Skeletal muscle cell (primary cell): ENCODE data around the gene TBC1D3I.
"Not testable (repeated sequence)": the region's sequence is repeated elsewhere in the genome, so short reads cannot be mapped to it uniquely, and the experiment has no call there.

Experiments used
- DNase-seq: peaks from one replicate; pipeline ENCODE4 v3.0.0-alpha.2; 2010; ENCODE audit warnings: low read depth
- H3K4me3 ChIP-seq: 2 replicates; pipeline ENCODE4 v1.5.1; 2011; ENCODE audit warnings: low read depth, mild to moderate bottlenecking, control low read depth, low read length, moderate library complexity

The TBC1D3I gene

DNA sequence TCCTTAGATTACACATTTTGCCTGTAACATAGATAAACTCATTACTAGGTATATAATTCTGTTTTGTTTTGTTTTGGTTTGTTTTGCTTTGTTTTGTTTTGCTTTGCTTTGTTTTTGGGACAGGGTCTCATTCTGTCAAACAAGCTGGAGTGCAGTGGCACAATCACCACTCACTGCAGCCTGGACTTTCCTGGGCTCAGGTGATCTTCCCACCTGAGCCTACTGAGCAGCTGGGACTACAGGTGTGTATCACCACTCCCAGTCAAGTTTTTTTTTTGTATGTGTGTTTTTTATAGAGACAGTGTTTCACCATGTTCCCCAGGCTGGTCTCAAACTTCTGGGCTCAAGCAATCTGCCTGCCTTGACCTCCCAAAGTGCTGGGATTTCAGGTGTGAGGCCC is 54.8 kb downstream of the TBC1D3I start:
- H3K4me3 ChIP-seq = no peak overlapping the region
- DNase-seq = no peak

GRCh38 chr17:36207383-36207782 is 57.0 kb downstream of the TBC1D3I start:
- not testable (repeated sequence) for DNase-seq, H3K4me3 ChIP-seq

DNA sequence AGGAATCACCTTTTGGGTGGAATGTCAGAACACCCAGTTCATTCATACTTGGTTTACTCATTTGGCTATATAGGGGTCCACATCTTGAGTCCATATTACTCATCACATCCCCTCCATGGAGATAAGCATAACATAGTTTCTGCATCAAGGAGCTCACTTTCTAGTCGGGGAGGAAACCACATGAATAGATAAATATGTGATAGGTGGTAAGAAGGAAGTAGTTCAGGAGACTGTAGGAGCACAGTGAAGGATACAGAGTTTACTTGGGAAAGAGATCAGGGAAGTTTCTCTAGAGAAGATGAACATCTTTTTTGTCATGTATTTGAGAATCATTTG is 57.9 kb downstream of the TBC1D3I start:
- H3K4me3 ChIP-seq, DNase-seq: not testable (repeated sequence)

DNA sequence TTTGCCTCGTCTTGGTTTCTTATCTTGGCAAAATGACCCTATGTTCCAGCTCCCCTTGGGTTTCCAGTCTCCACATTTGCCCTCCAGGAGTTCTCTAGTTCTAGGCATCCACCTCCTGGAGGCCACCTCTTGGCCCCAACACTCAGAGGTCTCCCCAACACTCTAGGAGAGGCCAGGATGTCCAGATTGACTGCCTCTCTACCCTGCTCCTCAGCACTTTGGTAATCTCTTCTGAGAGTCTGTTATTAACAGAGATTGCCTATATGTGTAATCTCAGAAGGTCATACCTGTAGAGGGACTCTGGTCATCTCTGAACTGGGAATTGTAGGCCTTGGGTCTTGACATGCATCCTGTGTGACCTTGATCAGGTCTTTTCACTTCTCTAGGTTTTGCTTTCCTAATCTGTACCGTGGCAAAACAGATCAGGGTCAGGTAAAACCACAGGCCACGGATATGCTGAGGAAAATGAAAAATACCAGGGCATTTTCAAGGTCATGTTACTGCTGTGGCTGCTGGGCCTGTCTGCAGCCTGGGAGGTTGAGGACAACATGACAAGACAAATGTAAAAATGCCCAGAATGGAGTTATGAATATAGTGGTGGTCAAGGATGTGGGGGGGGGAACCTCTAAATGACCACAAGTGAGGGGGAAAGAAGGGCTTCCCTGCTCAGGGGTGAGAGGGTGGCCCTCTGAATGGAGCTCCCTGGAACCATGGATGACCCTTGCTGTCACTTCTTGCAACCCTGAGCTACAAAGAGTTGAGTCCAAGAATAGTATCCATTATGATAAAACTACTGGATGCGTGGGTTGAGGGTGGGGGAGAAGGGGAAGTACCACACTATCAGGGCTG is 58.5 kb downstream of the TBC1D3I start:
- DNase-seq = no peak
- H3K4me3 ChIP-seq = no peak overlapping the region

DNA sequence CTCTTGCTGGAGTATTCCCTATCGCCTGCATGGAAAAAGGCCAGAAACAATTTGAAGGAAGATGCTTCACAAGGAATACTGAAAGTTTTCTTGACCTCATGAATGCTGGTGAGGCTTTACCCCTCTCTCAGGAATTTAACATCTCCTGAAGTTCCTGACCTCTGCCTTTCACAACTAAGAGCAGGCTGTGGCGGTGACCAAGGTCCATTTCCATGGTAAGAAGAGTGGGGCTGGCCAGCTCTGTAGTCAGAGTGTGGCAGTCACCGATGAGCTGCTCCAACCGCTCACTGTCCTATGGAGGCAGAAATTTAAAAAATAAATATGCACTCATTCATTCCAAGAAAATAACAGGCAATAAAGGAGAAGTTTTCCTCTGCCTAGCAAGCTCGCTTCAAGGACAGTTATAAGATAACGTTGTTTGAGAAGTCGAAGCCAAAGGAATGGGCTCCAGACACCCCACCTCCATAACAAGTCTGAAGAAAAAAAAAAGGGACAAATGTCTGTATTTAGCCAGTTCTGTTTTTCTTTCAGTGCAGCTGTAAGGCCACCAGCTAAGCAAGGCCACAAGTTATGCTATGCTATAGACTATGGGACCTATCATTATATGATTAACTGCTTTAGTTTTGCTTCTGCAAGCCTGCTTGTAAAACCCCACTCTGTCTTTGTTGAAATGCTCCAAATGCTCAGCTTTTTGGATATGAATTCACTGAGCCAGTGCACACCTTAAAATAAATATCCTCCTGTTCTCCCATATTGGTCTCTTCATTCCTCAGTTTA is 59.5 kb downstream of the TBC1D3I start:
- no peak for DNase-seq

More for the DNA sequence above, 59.5 kb downstream of the TBC1D3I start:
- no peak overlapping the region for H3K4me3 ChIP-seq
